Umbilical cord (tissue), 2 donors: ENCODE results near the gene KCNA10. TPM values are rescaled to one million over a fixed set of nuclear protein-coding genes. Genes with fewer than 3 reads are reported as not detected.

Source experiments
- DNase-seq: peaks from one replicate; pipeline ENCODE4 v3.0.0-alpha.2; 2015; ENCODE audit warnings: low spot score
- total RNA-seq: library from RNA; depleted of rRNA; stranded (reverse); fragments of >200 nt; gene quantifications from one replicate; pipeline ENCODE4 v1.2.3, GENCODE V29; 2014; ENCODE audit warnings: low replicate concordance; ENCODE audit not compliant: insufficient read depth

The KCNA10 gene
- total RNA-seq, 1 donor from 2014 or later, result not detected

- DNase-seq, result no peak
These were observed 17.4 kb downstream of the KCNA10 start for GRCh38 chr1:110501488-110502132.

- no peak for DNase-seq
These were observed 20.7 kb downstream of the KCNA10 start for GRCh38 chr1:110498270-110498669.

GRCh38 chr1:110495926-110496600 lies 22.9 kb downstream of the KCNA10 start:
- peak; percentile 82 for DNase-seq

- DNase-seq, result no peak
These were observed 24.2 kb downstream of the KCNA10 start for GRCh38 chr1:110494522-110495406.

GRCh38 chr1:110494036-110494435 lies 24.9 kb downstream of the KCNA10 start:
- no peak for DNase-seq

- no peak for DNase-seq
These were observed 25.8 kb downstream of the KCNA10 start for GRCh38 chr1:110493059-110493699.

GRCh38 chr1:110492573-110492972 lies 26.4 kb downstream of the KCNA10 start:
- DNase-seq, result no peak

- DNase-seq, result no peak
These were observed 28.1 kb downstream of the KCNA10 start for GRCh38 chr1:110490791-110491451.

- DNase-seq, result no peak
These were observed 28.9 kb downstream of the KCNA10 start for GRCh38 chr1:110489973-110490542.

GRCh38 chr1:110489406-110489805 lies 29.6 kb downstream of the KCNA10 start:
- no peak for DNase-seq

GRCh38 chr1:110488867-110489266 lies 30.1 kb downstream of the KCNA10 start:
- no peak for DNase-seq

GRCh38 chr1:110488161-110488560 lies 30.8 kb downstream of the KCNA10 start:
- DNase-seq, result no peak

- DNase-seq, result no peak
These were observed 31.2 kb downstream of the KCNA10 start for GRCh38 chr1:110487726-110488125.

- no peak for DNase-seq
These were observed 33.2 kb downstream of the KCNA10 start for GRCh38 chr1:110485725-110486124.

- DNase-seq, result no peak
These were observed 34.2 kb downstream of the KCNA10 start for GRCh38 chr1:110484801-110485200.

GRCh38 chr1:110483308-110483685 lies 35.7 kb downstream of the KCNA10 start:
- no peak for DNase-seq

GRCh38 chr1:110482662-110483307 lies 36.2 kb downstream of the KCNA10 start:
- no peak for DNase-seq

- peak; percentile 72 for DNase-seq
These were observed 36.9 kb downstream of the KCNA10 start for GRCh38 chr1:110481968-110482623.

- no peak for DNase-seq
These were observed 38.4 kb downstream of the KCNA10 start for GRCh38 chr1:110480356-110481096.
